PC-9 (cell line): ENCODE results near the gene ZCCHC4. TPM values are rescaled to one million over a fixed set of nuclear protein-coding genes. Genes with fewer than 3 reads are reported as not detected.

Experiments used
- BruUV-seq: library from RNA; stranded (reverse); fragments of 400-500 nt; replicated peaks from 2 replicates; lab custom pipeline; 2021; lab: Mats Ljungman, UMichigan
- CTCF ChIA-PET: fragments of 300-600 bp; sonication (Branson Sonifier 250); formaldehyde crosslinking; loops from one replicate; lab custom pipeline; 2022; ENCODE audit warnings: antibody characterized with exemption; lab: Charles Lee
- POLR2A ChIA-PET: fragments of 300-600 bp; sonication (Branson Sonifier 250); formaldehyde crosslinking; loops from one replicate; lab custom pipeline; 2022; ENCODE audit warnings: antibody characterized with exemption; ENCODE audit not compliant: unreplicated experiment; lab: Charles Lee
- DNase-seq, 2 experiments: peaks; one replicate each; pipeline versions ENCODE4 v3.0.0 to v3.0.0-alpha.2; 2015 to 2022; ENCODE audit warnings: mixed read lengths in 1 of 2
- H2AFZ ChIP-seq: fragments of 200-600 bp; sonication (generic); 2 replicates; pipeline ENCODE4 v1.8.1; 2017; ENCODE audit warnings: antibody characterized with exemption
- H3F3A ChIP-seq: fragments of 200-600 bp; sonication (generic); 2 replicates; pipeline ENCODE4 v1.8.1; 2017; ENCODE audit warnings: antibody characterized with exemption, mild to moderate bottlenecking, low read depth; ENCODE audit not compliant: insufficient read depth
- H3K27ac ChIP-seq: fragments of 200-600 bp; sonication (generic); 2 replicates; pipeline ENCODE4 v1.6.1; 2016; ENCODE audit warnings: mixed run types
- H3K27me3 ChIP-seq: fragments of 200-600 bp; sonication (generic); 2 replicates; pipeline ENCODE4 v1.6.1; 2016; ENCODE audit warnings: low read depth, mixed run types; ENCODE audit not compliant: insufficient read depth
- H3K36me3 ChIP-seq: fragments of 200-600 bp; sonication (generic); 2 replicates; pipeline ENCODE4 v1.6.1; 2016; ENCODE audit warnings: low read depth, mixed run types
- H3K4me1 ChIP-seq: fragments of 200-600 bp; sonication (generic); replicated peaks from 2 replicates; pipeline ENCODE4 v1.6.1; 2016; ENCODE audit warnings: mixed run types; ENCODE audit not compliant: insufficient read depth
- H3K4me2 ChIP-seq: fragments of 200-600 bp; sonication (generic); 2 replicates; pipeline ENCODE4 v1.6.1; 2017; ENCODE audit warnings: mixed run types
- H3K4me3 ChIP-seq: fragments of 200-600 bp; sonication (generic); 2 replicates; pipeline ENCODE4 v1.6.1; 2016; ENCODE audit warnings: mixed run types
- H3K79me2 ChIP-seq: fragments of 200-600 bp; sonication (generic); 2 replicates; pipeline ENCODE4 v1.6.1; 2017; ENCODE audit warnings: low read depth, mixed run types
- H3K9me2 ChIP-seq: fragments of 200-600 bp; sonication (generic); 2 replicates; pipeline ENCODE4 v1.8.1; 2017; ENCODE audit warnings: mild to moderate bottlenecking; ENCODE audit not compliant: insufficient read depth
- H3K9me3 ChIP-seq: fragments of 200-600 bp; sonication (generic); 2 replicates; pipeline ENCODE4 v1.8.1; 2016; ENCODE audit warnings: low read depth; ENCODE audit not compliant: insufficient read depth
- H4K20me1 ChIP-seq: fragments of 200-600 bp; sonication (generic); 2 replicates; pipeline ENCODE4 v1.8.1; 2017; ENCODE audit not compliant: insufficient read depth
- CTCF ChIP-seq: fragments of 200-600 bp; sonication (generic); conservative IDR thresholded peaks from 2 replicates; pipeline ENCODE4 v1.6.1; 2017; ENCODE audit warnings: mixed run types, antibody characterized with exemption, mild to moderate bottlenecking, moderate library complexity
- EZH2 ChIP-seq: fragments of 200-600 bp; sonication (generic); IDR thresholded peaks from 2 replicates; pipeline ENCODE4 v1.8.0; 2017; ENCODE audit warnings: antibody characterized with exemption, low read depth
- intact Hi-C: fragments of 100-400 bp; cut with micrococcal nuclease; formaldehyde crosslinking; loops from one replicate; pipeline ENCODE4 v1.10.0; 2022; ENCODE audit not compliant: unreplicated experiment
- total RNA-seq: library from RNA; stranded (reverse); gene quantifications from 2 replicates; pipeline ENCODE4 v1.2.3, GENCODE V29; 2021

The ZCCHC4 gene
- total RNA-seq, 1 experiment from 2014 or later = 11.7 TPM

GRCh38 chr4:25283948-25284347, 28.6 kb upstream of the ZCCHC4 start:
- no peaks in the 10 kb centered on the region for H4K20me1 ChIP-seq
- no peak overlapping the region for H3K4me3 ChIP-seq
- H3K4me2 ChIP-seq = no peak overlapping the region; the same call in 1 of the 2 replicates
- no TSS peak for BruUV-seq
- H2AFZ ChIP-seq = no peak overlapping the region
- no peak for TF ChIP-seq CTCF
- no peak for TF ChIP-seq EZH2
- CTCF ChIA-PET = no interaction called here
- H3K9me3 ChIP-seq = no peaks in the 10 kb centered on the region
- H3K27ac ChIP-seq = no peak overlapping the region
- intact Hi-C loops = no loop called here
- H3K36me3 ChIP-seq = no peaks in the 10 kb centered on the region
- DNase-seq = peak in 1 of 2 experiments; percentile 51
- H3K79me2 ChIP-seq = no peaks in the 10 kb centered on the region
- no peaks in the 10 kb centered on the region; the same call in 1 of the 2 replicates for H3F3A ChIP-seq
- POLR2A ChIA-PET = no interaction called here
- H3K4me1 ChIP-seq = peaks cover 15% of the 10 kb centered on the region
- H3K9me2 ChIP-seq = no peaks in the 10 kb centered on the region
- no peaks in the 10 kb centered on the region for H3K27me3 ChIP-seq

- H3K9me3 ChIP-seq = no peaks in the 10 kb centered on the region
- no TSS peak for BruUV-seq
- TF ChIP-seq EZH2 (no peak), CTCF (no peak)
- H3K4me1 ChIP-seq = peaks cover 15% of the 10 kb centered on the region
- no peaks in the 10 kb centered on the region for H4K20me1 ChIP-seq
- H3K4me2 ChIP-seq = no peak overlapping the region
- no peak overlapping the region for H2AFZ ChIP-seq
- ChIA-PET POLR2A (no interaction called here), CTCF (no interaction called here)
- H3K79me2 ChIP-seq = no peaks in the 10 kb centered on the region
- no peak overlapping the region for H3K4me3 ChIP-seq
- no peaks in the 10 kb centered on the region for H3K36me3 ChIP-seq
- intact Hi-C loops = no loop called here
- H3F3A ChIP-seq = no peaks in the 10 kb centered on the region; the same call in 1 of the 2 replicates
- DNase-seq = no peak
- H3K27me3 ChIP-seq = no peaks in the 10 kb centered on the region
- H3K9me2 ChIP-seq = no peaks in the 10 kb centered on the region
- H3K27ac ChIP-seq = no peak overlapping the region
Measured at GRCh38 chr4:25284466-25284865, 28.1 kb upstream of the ZCCHC4 start.

- CTCF ChIA-PET = no interaction called here
- H2AFZ ChIP-seq = no peak overlapping the region
- BruUV-seq = no TSS peak
Measured at GRCh38 chr4:25290490-25291067, 22.0 kb upstream of the ZCCHC4 start.

More at GRCh38 chr4:25290490-25291067, 22.0 kb upstream of the ZCCHC4 start:
- TF ChIP-seq EZH2 = no peak
- TF ChIP-seq CTCF = no peak
- H3K4me1 ChIP-seq = no peaks in the 10 kb centered on the region
- no peak overlapping the region for H3K4me2 ChIP-seq
- no peak for DNase-seq
- intact Hi-C loops = no loop called here
- no peaks in the 10 kb centered on the region for H3K27me3 ChIP-seq
- no peaks in the 10 kb centered on the region for H3K79me2 ChIP-seq
- no peaks in the 10 kb centered on the region for H3F3A ChIP-seq
- H3K36me3 ChIP-seq = no peaks in the 10 kb centered on the region
- H3K9me2 ChIP-seq = no peaks in the 10 kb centered on the region
- no peak overlapping the region for H3K27ac ChIP-seq
- H4K20me1 ChIP-seq = no peaks in the 10 kb centered on the region
- POLR2A ChIA-PET = no interaction called here
- H3K4me3 ChIP-seq = no peak overlapping the region
- no peaks in the 10 kb centered on the region for H3K9me3 ChIP-seq
